ENCODE results near the gene TIMM8A.

Gene TIMM8A

GRCh38 chrX:101348452-101349192 is at the start of gene TIMM8A:
Gene TIMM8A (minus strand): TSS chrX:101348742. CDS start chrX:101348664, 78 bp downstream.
- DNase-seq: peak; percentile 56

GRCh38 chrX:101397779-101398178 is 49.2 kb upstream of the TIMM8A start:
- no peak for DNase-seq

GRCh38 chrX:101395789-101396188 is 47.2 kb upstream of the TIMM8A start:
- DNase-seq: no peak

GRCh38 chrX:101394372-101394771 is 45.8 kb upstream of the TIMM8A start:
- no peak for DNase-seq

- no peak for DNase-seq
Measured at GRCh38 chrX:101393530-101394305, 45.2 kb upstream of the TIMM8A start.

GRCh38 chrX:101391831-101392230 is 43.3 kb upstream of the TIMM8A start:
- DNase-seq: no peak

GRCh38 chrX:101390664-101391525 is 42.4 kb upstream of the TIMM8A start, which contains the start of gene RPL36A:
Gene RPL36A (plus strand): TSS chrX:101391011. CDS start chrX:101391044, 33 bp downstream.
- peak; percentile 81 for DNase-seq

GRCh38 chrX:101388604-101389003 is 40.1 kb upstream of the TIMM8A start:
- no peak for DNase-seq

- DNase-seq: no peak
Measured at GRCh38 chrX:101386542-101386885, 38.0 kb upstream of the TIMM8A start.

GRCh38 chrX:101385795-101386541 is 37.4 kb upstream of the TIMM8A start, which contains the start of gene BTK:
Gene BTK (minus strand): TSS chrX:101386191. CDS start chrX:101375284, 10,907 bp downstream.
- no peak for DNase-seq

GRCh38 chrX:101385026-101385684 is 36.6 kb upstream of the TIMM8A start:
- DNase-seq: no peak

GRCh38 chrX:101383679-101384205 is 35.2 kb upstream of the TIMM8A start:
- no peak for DNase-seq

- DNase-seq: no peak
Measured at GRCh38 chrX:101377547-101377946, 29.0 kb upstream of the TIMM8A start.

GRCh38 chrX:101370888-101371504 is 22.5 kb upstream of the TIMM8A start:
- DNase-seq: no peak

GRCh38 chrX:101369687-101370086 is 21.1 kb upstream of the TIMM8A start:
- no peak for DNase-seq

- DNase-seq: no peak
Measured at GRCh38 chrX:101368800-101369199, 20.3 kb upstream of the TIMM8A start.

- no peak for DNase-seq
Measured at GRCh38 chrX:101365301-101365795, 16.8 kb upstream of the TIMM8A start.

GRCh38 chrX:101362757-101363156 is 14.2 kb upstream of the TIMM8A start:
- no peak for DNase-seq

- DNase-seq: no peak
Measured at GRCh38 chrX:101362116-101362515, 13.6 kb upstream of the TIMM8A start.

- DNase-seq: no peak
Measured at GRCh38 chrX:101360390-101360789, 11.8 kb upstream of the TIMM8A start.

GRCh38 chrX:101359966-101360365 is 11.4 kb upstream of the TIMM8A start:
- DNase-seq: no peak

Data from DMS 273 treated with DMSO at 0.1 percent for 48 hours (cell line).